Measurements from ENCODE around the gene HSPA9.
A peak's percentile ranks its signal among the peaks of the same experiment; 100 is the strongest.

Gene HSPA9

GRCh38 chr5:138603249-138603920 is 28.2 kb upstream of the HSPA9 start:
- TF ChIP-seq CTCF (IDR thresholded peaks at IDR 0.05; ENCODE audit: low read length, missing control alignments), result no peak
- peak; percentile 56 for DNase-seq (ENCODE audit: low read depth)

DNA sequence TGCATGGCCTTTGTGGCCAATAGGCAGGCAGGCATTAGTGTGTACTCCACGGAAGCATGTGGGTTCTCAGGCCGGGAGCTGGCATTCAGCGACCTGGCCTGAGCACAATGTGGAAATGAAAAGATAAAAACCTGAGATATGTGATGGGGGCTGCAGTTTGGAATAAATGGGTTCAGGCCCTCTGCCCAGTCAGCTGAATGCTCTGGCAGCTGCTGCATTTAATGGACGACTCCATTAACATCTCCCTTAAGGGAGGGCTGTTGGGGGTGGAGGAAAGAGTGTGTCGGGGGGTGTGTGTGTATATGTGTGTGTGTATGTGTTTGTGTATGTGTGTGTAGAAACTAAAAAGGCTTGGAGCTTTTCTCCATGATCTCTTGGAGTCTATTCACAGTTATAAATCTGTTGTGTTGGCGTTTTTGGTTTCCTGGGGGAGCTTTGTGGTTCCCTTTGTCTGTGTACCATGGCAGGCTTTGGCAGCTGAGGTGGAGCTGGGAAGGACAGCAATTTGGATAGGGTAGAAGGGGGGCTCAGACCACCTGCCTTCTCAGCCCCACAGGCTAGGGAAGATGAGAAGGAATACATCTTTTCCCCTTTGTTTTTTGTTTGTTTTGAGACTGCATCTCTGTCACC is 27.3 kb upstream of the HSPA9 start:
- H3K4me3 ChIP-seq (replicated peaks; ENCODE audit: low read depth, low read length), result no peak overlapping the region
- TF ChIP-seq CTCF (IDR thresholded peaks at IDR 0.05; ENCODE audit: low read length, missing control alignments), result no peak
- DNase-seq (ENCODE audit: low read depth), result no peak

More at GRCh38 chr5:138603249-138603920, 28.2 kb upstream of the HSPA9 start:
- H3K4me3 ChIP-seq (replicated peaks; ENCODE audit: low read depth, low read length), result no peak overlapping the region

DNA sequence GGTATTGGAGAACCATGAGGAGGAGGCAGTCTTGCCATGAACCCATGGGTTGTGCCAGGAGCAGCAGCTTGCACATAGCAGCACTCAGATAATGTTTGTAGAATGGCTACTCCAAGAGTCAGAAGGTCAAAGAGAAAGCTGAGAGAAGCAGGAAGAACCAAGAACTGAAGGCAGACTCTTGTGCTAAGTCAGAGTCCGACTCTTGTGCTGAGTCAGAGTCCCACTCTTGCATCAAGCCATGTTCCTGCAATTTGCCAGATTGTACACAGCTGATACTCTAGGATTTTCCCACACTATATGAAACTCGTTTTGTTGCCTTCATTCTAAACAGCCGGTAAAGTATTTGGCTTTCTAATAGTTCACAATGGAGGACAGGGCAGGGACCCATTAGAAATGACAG is 26.2 kb upstream of the HSPA9 start:
- no peak for TF ChIP-seq CTCF (IDR thresholded peaks at IDR 0.05; ENCODE audit: low read length, missing control alignments)
- peak; percentile 88 for DNase-seq (ENCODE audit: low read depth)

GRCh38 chr5:138600446-138600845 is 25.2 kb upstream of the HSPA9 start:
- no peak for TF ChIP-seq CTCF (IDR thresholded peaks at IDR 0.05; ENCODE audit: low read length, missing control alignments)
- no peak overlapping the region for H3K4me3 ChIP-seq (replicated peaks; ENCODE audit: low read depth, low read length)
- no peak for DNase-seq (ENCODE audit: low read depth)

More for the DNA sequence above, 26.2 kb upstream of the HSPA9 start:
- H3K4me3 ChIP-seq (replicated peaks; ENCODE audit: low read depth, low read length), result no peak overlapping the region

- H3K4me3 ChIP-seq (replicated peaks; ENCODE audit: low read depth, low read length), result no peak overlapping the region
- no peak for DNase-seq (ENCODE audit: low read depth)
- no peak for TF ChIP-seq CTCF (IDR thresholded peaks at IDR 0.05; ENCODE audit: low read length, missing control alignments)
Observed at GRCh38 chr5:138597661-138598400, 22.6 kb upstream of the HSPA9 start.

DNA sequence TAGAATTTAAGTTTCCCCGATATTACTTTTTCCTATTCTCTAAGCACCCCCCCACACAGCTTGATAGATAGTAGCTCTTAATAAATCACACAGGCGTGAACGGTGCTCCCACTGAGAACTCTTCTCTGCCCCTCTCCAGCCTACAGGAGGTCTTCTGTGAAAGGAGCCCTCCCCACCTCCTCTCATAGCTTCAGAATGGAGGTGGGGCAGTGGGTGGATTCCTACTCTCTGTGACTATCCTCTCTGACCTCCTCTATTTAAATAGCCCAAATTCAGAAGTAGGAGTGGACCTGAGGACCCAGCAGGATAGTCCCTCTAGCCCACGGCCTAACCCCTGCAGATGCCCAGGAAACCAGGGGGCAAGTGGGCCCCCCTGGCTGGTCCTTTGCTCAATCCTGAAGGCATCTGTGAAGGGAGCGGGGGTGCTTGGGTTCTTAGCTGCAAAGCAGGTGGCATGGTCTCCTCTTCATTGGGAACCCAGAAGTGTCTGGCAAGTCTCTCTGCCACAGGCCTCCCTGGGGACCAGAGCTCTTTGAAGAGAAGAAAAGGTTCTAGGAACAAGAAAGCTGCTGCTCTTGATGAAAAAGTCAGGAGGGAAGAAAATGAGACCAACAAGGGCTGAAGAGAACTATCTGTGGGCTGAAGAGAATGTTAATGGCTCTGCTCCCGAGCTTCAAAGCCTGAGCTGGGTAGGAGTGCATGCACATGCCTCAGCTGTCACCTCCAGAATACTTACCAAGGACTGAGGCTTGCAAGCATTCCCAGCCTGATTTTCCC is 21.1 kb upstream of the HSPA9 start:
- H3K4me3 ChIP-seq (replicated peaks; ENCODE audit: low read depth, low read length), result no peak overlapping the region
- no peak for TF ChIP-seq CTCF (IDR thresholded peaks at IDR 0.05; ENCODE audit: low read length, missing control alignments)
- no peak for DNase-seq (ENCODE audit: low read depth)
